HG03442 (cell line): Measurements from ENCODE around the gene DAZAP1.
"Not testable (repeated sequence)": the region's sequence is repeated elsewhere in the genome, so short reads cannot be mapped to it uniquely, and the experiment has no call there.

Experiments used
- ATAC-seq: cut with Tn5 transposase; IDR thresholded peaks from one replicate; pipeline ENCODE4 v1.9.1; 2021; ENCODE audit warnings: mild to moderate bottlenecking, moderate library complexity; ENCODE audit not compliant: unreplicated experiment

Gene DAZAP1

DNA sequence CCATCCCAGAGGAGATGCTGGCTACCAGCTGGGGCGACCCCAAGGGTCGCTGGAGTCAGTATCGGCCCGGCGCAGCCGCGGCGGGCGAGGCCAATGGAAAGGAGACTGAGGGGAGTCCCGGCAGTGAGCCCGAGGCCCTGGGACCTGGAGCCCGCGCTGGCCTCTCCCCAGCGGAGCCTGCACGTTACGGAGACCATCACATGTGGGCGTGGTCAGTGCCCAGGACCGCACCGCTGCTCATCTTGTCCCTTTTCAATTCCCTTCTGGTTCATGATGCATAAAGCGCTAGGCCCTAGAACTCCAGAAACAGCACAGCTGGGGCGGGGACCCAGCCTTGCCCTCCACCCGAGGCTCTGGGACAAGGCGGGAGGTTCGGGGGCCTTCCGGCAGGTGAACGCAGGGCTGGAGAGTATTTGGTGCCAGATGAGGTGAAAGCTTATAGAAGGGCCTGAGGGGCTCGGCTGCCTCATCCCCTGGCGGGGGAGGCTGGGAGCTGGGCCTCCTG is 63.7 kb downstream of the DAZAP1 start:
- no peak for ATAC-seq

- ATAC-seq = no peak
These were observed 64.3 kb downstream of the DAZAP1 start for GRCh38 chr19:1471515-1472160.

DNA sequence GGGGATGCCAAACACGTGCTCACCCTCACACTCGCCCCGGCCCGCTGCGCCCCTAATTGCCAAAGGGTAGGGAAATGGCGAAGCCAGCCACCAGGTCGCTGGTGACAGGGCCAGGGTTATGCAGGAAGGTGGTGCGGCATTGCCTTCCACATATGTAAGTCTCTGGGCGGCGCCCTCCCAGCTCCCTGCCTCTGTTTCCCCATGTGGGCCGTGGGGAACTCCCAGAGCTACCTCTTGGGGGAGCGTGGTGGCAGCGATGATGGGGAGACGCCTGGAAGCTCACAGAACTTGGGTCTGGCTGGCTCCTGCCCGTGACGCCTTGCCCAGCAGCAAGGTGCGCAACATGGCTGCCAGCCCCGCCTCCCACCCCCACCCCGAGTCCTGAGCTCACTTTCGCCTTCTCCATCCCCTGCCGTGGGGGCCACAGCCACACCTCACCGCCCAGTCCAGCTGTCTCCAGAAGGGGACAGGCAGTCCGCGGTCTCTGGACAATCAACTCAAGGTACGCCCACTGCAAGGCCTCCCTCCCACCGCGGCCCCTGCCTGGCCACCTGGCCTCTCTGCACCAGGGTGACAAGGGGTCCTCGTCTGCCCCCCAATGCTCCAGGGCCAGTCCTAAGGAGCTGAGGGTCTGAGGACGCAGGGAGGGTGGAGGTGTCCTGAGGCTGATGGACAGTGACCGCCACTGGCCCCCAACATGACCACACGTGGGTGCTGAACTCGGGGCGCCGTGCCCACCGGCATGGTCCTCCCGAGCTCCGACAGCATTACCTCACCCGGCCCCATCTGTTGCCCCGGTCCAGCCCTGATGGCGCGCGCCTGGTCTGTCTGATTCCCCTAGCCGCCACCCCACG is 65.1 kb downstream of the DAZAP1 start:
- ATAC-seq = no peak

GRCh38 chr19:1473085-1473851 is 65.9 kb downstream of the DAZAP1 start:
- ATAC-seq = no peak

DNA sequence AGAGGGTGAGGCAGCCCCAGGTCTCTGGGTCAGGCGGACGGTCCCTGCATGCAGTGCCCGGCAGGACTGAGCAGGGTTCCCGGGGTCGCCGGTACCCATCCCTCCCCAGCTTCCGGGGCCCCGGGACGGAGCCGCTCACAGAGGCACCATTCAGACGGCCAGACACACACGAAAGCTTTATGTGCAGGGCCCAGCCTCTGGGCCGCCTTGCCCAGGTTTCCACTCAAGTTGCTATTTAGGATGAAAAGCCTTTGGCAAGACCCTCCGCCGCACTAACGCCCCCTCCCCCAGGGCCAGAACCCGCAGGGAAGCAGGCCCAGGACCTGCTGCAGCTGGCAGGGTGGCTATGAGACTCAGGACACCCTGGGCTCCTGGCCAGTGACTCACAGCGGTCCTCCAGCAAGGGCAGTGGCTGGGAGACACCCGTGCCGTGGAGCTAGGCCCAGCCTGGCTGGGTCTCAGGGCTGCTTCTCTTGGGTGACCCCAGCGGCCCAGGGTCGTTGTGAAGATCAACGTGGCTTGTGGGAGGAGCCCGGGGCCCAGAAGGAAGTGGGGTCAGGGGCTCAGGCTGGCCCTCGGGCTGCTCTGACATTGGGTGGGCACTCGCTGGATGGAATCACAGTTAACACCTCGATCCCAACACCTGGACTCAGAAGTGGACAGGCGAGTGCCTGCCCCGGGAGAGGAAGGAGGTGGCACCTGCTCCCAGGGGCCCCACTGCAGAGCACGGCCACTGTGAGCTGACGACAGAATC is 66.8 kb downstream of the DAZAP1 start:
- no peak for ATAC-seq

DNA sequence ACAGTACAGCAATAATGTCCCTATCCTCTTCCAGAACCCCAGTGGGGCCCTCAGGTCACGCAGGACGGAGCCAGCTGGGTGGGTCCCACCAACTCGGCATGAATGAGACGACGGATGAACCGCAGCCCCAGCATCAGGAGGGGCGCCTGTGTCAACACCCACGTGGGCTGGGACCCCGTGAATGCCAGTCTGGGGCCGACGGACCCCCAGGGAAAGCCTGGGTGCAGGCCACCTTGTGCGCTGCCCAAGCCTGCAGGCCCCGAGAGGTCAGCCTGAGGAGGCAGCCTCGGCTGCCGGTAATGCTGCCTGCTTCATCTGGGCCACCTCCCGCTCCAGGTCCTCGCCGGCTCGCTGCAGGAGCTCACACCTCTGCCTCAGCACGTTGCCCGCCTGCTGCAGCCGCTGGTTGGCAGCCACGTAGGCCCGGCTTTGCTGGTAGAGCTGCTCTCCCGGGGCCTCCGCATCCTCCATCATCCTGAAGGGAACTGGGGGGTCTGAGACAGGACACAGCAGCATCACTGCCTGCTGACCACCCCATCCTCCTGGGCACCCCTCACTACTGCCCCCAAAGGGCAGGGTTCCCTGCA is 67.5 kb downstream of the DAZAP1 start:
- ATAC-seq = no peak

GRCh38 chr19:1475751-1476437 is 68.5 kb downstream of the DAZAP1 start:
- ATAC-seq = no peak

DNA sequence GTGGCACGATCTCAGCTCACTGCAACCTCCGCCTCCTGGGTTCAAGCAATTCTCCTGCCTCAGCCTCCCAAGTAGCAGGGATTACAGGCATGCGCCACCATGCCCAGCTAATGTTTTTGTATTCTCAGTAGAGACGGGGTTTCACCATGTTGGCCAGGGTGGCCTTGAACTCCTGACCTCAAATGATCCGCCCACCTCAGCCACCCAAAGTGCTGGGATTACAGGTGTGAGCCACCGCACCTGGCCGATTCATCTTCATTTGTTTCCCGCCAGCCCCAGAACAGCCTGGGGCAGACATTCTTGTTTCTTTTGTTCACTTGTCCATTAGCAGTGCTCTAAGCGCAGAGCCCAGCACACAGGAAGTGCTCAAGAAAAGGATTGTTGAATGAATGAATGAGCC is 69.7 kb downstream of the DAZAP1 start:
- not testable (repeated sequence) for ATAC-seq

DNA sequence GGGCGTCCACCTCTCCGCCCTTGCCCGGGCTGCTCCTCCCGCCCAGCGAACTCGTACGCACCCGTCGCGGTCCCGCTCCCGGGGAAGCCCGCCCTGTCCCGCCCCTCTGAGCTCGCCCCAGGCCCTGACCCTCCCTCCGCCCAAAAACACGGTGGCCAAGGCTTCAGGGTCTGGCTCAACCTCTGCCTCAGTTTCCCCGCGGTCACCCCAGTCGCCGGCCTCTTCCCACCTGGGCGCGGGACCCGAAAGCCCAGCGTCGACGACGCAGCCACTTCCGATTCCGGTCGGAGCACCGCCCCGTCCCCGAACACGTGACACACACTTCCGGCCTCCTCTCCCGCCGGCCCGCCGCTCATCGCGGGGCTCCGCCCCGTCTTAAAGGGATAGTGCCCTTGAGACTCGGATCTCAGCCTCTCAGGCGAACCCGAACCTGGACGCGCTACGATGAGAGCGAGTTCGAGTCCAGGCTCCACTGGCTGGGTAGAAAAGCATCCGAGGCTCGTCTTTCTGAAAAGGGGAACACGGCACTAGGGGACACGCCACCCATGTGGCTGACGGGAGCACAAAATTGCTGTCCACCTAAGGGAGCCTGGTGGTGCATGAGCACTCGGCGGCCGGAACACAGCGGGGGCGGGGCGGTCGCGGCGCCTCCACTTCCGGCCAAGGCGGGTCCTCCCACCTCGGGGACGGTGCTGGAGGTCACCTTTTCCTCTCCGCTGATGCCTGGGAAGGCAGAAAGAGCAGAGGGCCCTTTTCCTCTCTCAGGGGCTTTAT is 71.7 kb downstream of the DAZAP1 start, which contains the start of gene C19orf25:
Gene C19orf25, minus strand, starts transcription at position 282 of the 774 bp plus-strand sequence. CDS start 312 bp downstream, outside the sequence.
- peak; percentile 81 for ATAC-seq

GRCh38 chr19:1481224-1481892 is 74.0 kb downstream of the DAZAP1 start:
- ATAC-seq = no peak

GRCh38 chr19:1481893-1482360 is 74.5 kb downstream of the DAZAP1 start:
- no peak for ATAC-seq

DNA sequence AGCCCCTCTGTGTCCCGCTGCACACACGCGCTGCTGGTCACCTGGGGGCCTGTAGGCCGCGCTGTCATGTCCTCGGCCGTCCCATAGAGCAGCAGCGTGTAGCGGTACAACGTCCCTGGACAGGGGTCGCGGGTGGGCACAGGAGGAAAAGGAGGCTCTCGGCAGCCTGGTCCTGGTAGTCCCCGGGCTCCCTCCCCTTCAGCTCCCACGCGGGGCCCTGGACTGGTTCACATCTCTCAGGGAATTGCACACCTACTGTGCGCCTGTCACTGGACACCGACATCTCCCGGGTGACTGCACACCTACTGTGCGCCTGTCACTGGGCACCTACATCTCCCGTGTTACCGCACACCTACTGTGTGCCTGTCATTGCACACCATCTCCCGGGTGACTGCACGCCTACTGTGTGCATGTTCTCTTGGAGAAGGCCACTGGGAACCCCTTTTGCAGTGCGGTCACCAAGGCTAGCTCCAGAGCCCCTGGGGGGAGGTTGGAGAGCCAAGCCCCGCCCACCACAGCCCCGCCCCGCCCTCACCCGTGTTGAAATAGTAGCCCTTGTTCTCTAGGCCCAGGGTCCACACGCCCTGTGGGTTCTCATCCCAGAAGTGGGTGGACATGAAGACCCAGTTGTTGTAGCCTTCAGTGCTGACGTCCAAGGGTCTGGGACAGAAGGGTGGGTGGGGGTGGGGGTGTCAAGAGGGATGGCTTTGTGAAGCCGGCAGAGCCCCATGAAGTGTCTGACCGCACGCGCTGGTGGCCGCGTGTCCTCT is 75.2 kb downstream of the DAZAP1 start:
- no peak for ATAC-seq

DNA sequence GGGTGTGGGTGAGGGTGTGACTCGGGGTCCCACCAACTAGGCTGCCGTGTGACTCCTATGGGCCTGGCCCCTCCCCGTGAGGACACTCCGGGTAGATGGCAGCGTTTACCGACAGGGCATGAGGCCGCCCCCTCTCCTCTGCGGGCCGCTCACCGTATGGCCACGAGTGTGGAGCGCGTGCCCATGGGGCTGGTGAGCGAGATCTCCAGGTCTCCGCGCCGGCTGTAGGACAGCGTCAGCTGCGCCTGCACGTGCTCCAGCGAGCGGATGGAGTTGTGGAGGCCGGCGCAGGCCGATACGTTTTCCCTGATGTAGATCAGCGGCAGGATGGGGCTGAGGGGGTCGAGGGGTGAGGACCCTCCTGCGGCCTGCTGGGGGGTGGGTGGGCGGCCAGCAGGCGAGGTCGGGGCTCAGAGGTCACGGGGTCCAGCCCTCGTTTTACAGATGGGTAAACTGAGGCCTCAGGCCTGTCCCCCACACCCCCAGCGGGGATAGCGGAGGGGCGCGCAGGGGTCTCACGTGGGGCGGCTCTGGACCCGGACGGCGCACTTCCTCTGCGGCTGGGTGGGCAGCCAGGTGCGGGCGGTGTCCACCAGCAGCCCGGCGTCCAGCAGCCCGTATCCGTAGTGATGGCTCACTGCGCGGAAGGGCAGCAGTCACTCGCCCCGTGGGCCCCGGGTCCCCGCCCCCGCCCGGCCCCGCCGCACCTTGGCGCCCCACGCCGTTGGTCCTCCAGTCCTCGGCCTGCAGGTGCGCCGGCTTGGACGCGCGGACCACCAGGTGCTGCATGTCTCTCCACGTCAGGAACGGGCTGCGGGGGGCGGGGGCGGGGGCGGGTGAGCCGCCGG is 76.0 kb downstream of the DAZAP1 start:
- ATAC-seq = no peak

GRCh38 chr19:1483979-1484428 is 76.6 kb downstream of the DAZAP1 start:
- no peak for ATAC-seq
